Stimulated activated CD4-positive, alpha-beta T cell treated with anti-CD3 and anti-CD28 coated beads, Interleukin-15, amount 100 ng/mL, for 1 hour (primary cell): ENCODE measurements around the gene USP15.

Experiments
- DNase-seq, 2 donors: peaks; one replicate each; pipeline ENCODE4 v3.0.0-alpha.2; 2020; ENCODE audit warnings: low read depth in 1 of 2, low spot score in 1 of 2

The USP15 gene

GRCh38 chr12:62259993-62260732 is at the start of gene USP15:
Gene USP15 (plus strand): TSS chr12:62260404. CDS start chr12:62260415, 11 bp downstream.
- peak; percentile 92 to 93 for DNase-seq

DNA sequence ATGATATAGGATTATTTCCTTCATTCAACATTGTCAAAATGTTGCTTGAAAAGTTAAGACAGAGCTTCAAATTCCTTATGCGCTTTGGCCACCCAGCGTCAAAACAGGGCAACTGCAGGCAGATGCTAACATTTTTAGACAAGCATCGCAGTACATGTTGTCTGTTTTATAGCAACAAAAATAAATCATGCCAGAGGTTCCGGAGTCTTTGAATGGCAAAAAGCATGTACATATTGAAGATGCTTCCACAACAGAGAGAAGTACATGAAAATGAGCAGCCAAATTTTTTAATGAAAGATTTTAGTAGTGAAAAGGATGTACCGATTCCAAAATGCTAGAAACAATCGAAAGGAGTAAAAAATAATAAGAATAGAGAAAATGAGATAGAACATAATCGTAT is 49.8 kb upstream of the USP15 start:
- DNase-seq: peak in 1 of 2 donors; percentile 11

DNA sequence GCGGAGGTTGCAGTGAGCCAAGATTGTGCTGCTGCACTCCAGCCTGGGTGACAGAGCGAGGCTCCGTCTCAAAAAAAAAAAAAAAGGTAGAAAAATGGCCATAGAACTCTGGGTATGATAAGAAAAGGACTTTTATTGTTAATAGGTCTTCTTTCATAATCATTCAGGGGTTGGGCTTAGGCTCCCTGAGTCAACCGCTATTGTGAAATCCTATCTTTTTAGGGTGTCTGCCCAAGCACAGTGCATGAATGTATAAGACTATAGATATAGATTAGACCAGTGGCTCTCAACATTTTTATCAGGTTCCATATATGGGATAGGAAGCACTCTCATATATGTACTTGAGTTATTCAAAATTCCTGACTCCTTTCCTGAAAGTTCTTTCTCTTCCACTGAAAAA is 48.7 kb upstream of the USP15 start:
- no peak for DNase-seq

DNA sequence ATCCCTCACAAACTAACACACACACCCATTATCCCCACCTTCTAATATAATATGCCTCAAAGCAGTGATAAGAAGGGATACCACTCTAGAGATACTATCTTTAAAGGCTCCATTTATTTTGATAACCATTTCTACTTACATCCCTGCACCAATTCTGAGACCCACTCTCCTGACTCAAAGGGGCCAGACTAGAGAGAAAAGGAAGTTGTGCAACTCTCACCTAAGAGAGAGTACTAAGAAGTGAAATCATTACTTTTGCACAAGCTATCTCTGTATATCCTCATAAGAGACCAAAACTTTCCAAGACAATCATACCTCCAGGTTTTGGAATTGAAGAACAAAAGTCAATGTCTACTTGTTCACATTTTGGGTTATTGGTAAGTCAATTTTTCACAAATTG is 45.4 kb upstream of the USP15 start:
- no peak for DNase-seq

GRCh38 chr12:62215506-62215905 is 44.7 kb upstream of the USP15 start:
- no peak for DNase-seq

- DNase-seq: no peak
These were observed 42.6 kb upstream of the USP15 start for GRCh38 chr12:62217466-62218194.

- no peak for DNase-seq
These were observed 39.1 kb upstream of the USP15 start for GRCh38 chr12:62221107-62221506.

- no peak for DNase-seq
These were observed 35.6 kb upstream of the USP15 start for GRCh38 chr12:62224601-62225000.

GRCh38 chr12:62227091-62227490 is 33.1 kb upstream of the USP15 start:
- DNase-seq: no peak

DNA sequence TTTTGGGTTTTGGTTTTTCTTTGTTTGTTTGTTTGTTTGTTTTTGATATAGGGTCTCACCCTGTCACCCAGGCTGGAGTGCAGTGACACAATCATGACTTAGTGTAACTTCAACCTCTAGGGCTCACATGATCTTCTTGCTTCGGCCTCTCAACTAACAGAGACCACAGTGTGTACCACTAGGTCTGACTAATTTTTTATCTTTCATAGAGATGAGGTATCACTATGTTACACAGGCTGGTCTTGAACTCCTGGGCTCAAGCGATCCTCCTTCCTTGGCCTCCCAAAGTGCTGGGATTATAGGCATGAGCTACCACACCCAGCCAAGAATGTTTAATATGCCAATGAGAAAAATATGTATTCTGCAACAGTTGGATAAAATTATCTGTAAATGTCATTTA is 29.6 kb upstream of the USP15 start:
- no peak for DNase-seq

DNA sequence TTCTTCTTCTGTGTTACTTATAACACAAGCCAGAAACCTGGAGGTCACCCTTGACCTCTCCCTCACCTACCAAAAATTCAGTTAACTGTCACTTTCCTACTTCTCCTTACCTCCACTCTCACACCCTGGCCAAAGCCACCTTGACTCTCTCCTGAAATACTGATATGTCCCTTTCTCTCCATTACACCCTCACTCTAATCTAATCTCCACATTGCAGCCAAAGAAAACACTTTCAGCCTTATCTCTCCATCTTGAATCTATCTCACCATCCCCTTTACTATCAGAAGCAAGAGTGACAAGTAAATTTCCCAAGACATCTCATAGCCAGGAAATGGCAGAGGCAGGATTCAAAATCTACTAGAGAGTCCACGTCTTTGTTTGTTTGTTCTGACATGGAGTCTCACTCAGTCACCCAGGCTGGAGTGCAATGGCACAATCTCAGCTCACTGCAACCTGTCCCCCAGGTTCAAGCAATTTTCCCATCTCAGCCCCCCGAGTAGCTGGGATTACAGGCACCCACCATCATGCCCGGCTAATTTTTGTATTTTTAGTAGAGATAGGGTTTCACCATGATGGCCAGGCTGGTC is 28.0 kb upstream of the USP15 start:
- no peak for DNase-seq

GRCh38 chr12:62233805-62234204 is 26.4 kb upstream of the USP15 start:
- DNase-seq: no peak

- no peak for DNase-seq
These were observed 20.6 kb upstream of the USP15 start for GRCh38 chr12:62239571-62239970.

DNA sequence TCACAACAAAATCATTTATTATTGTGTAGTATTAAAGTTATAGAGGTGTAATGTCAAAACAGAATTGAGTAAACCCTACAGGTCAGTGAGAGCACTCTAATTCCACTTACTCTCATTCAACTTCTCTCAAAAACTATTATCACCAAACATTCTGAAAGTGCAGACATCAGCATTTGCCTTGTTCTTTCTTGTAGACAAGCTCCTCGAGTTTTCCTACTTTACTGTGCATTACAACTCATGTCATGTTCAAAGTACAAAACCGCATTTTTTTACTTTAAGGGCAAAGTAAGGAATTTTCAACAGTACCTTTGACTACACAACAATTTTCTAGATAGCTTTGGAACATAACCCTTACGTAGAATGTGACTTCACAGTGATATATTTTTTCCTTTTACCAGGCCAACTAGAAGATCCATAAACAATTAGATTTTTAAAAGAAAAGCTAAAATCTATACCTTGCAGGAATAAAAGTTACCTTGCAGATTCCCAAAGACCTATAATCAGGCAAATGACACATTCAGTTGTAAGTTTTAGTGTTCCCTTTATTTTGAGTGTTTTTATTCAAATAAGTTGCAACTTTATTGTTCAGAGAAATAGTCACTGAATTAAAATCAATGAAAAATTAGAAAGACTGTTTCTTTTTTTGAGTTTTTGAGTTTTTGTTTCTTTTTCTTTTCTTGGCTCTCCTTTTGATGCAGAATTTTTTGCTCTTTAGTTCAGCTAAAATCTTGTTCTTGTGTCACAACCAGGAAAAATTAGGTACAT is 12.7 kb upstream of the USP15 start:
- no peak for DNase-seq

- no peak for DNase-seq
These were observed 11.3 kb upstream of the USP15 start for GRCh38 chr12:62248873-62249272.

DNA sequence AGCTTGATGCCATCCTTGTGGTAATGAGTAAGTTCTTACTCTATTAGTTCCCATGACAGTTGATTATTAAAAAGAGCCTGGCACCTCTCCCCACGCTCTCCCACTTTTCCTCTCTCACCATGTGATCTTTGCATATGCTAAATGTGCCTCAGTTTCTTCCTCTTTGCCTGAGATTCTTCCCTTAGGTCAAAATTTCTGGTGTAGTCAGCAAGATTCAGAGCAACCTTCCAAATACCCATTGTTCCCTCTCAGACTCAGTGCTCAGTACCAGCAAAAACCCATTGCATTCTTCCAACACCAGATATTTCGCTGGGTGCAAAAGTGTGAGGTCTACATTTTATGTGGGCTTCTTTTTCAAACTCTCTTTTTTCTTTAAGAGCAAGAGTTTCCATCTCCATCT is 10.8 kb upstream of the USP15 start:
- DNase-seq: no peak

- DNase-seq: no peak
These were observed 9.3 kb upstream of the USP15 start for GRCh38 chr12:62250671-62251608.

GRCh38 chr12:62251609-62251958 is 8.6 kb upstream of the USP15 start:
- DNase-seq: no peak

DNA sequence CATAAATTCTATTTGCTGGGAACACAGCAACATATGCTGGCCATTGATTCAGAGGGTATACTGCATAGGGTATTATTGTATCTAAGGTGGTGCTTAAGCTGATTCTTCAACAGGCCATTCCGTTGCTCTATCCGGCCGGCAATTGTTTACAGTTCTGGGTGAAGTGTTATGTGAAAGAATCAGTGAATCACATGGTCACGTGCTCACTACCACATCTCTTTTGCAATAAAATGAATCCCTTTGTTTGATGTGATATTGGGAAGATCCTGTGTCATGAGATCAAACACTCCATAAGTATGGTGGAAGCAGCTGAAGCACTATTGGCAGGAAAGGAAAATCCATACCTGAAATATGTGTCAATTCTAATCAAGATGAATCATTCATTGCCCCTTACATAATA is 7.6 kb upstream of the USP15 start:
- DNase-seq: no peak

DNA sequence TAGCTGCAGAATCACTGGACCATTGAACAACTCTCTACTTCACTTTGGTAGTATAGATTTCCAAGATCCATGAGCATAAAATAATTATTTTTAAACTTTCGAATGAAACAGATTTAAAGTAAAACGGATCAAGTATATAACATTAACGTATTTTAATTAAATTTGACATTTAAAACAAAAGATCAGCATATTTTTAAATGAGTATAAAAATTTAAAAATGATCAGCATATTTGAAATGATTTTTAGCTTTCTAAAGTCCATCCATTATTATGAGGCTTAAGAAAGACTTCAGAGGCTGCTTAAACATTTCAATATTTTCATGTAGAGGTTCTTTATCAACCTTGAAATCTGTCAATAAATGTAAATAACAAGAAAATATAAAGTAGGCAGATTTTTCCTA is 5.2 kb upstream of the USP15 start:
- no peak for DNase-seq
